ENCODE data around the gene RCC1.

RCC1 gene

GRCh38 chr1:28530456-28530855, 24.6 kb downstream of the RCC1 start:
- H3K4me2 ChIP-seq (ENCODE audit: insufficient read depth, low read length) = no peak overlapping the region
- H3K4me1 ChIP-seq (ENCODE audit: insufficient read depth, low read length) = no peaks in the 10 kb centered on the region
- H3K9me3 ChIP-seq (ENCODE audit: insufficient read depth, low read length, severe bottlenecking) = no peaks in the 10 kb centered on the region
- H3K79me2 ChIP-seq (ENCODE audit: insufficient read depth, low read length) = peaks cover 54% of the 10 kb centered on the region
- ATAC-seq (ENCODE audit: insufficient read depth, low read depth) = no peak
- DNase-seq = no peak
- TF ChIP-seq EZH2 (IDR thresholded peaks at IDR 0.05; ENCODE audit: borderline replicate concordance, low read depth, low read length, severe bottlenecking) = no peak
- TF ChIP-seq CTCF (IDR thresholded peaks at IDR 0.05; ENCODE audit: borderline replicate concordance, extremely low read depth, low read length, poor library complexity, severe bottlenecking) = no peak
- H3K9ac ChIP-seq (ENCODE audit: low read depth, low read length) = no peak overlapping the region
- H3K4me3 ChIP-seq (ENCODE audit: low read depth in 1 of 2, low read length in 2 of 2) = no peak overlapping the region
- no peaks in the 10 kb centered on the region for H3K27me3 ChIP-seq (ENCODE audit: insufficient read depth, low read length, poor library complexity)
- peaks cover 64% of the 10 kb centered on the region for H3K36me3 ChIP-seq (ENCODE audit: insufficient read depth, low read length)
- H2AFZ ChIP-seq (ENCODE audit: low read depth, low read length) = no peak overlapping the region
- H3K27ac ChIP-seq (ENCODE audit: low read length) = no peak overlapping the region
- H4K20me1 ChIP-seq (ENCODE audit: insufficient read depth, low read length) = peaks cover 40% of the 10 kb centered on the region; the same call in 1 of the 2 replicates

- H2AFZ ChIP-seq (ENCODE audit: low read depth, low read length) = no peak overlapping the region
- TF ChIP-seq EZH2 (IDR thresholded peaks at IDR 0.05; ENCODE audit: borderline replicate concordance, low read depth, low read length, severe bottlenecking) = no peak
- no peak for TF ChIP-seq CTCF (IDR thresholded peaks at IDR 0.05; ENCODE audit: borderline replicate concordance, extremely low read depth, low read length, poor library complexity, severe bottlenecking)
- no peak for ATAC-seq (ENCODE audit: insufficient read depth, low read depth)
These were observed 28.8 kb downstream of the RCC1 start for GRCh38 chr1:28534671-28535070.

GRCh38 chr1:28535180-28535579, 29.3 kb downstream of the RCC1 start:
- Histone ChIP-seq H3K27me3 (ENCODE audit: insufficient read depth, low read length, poor library complexity) (no peaks in the 10 kb centered on the region), H3K79me2 (ENCODE audit: insufficient read depth, low read length) (peaks cover 10% of the 10 kb centered on the region), H3K27ac (ENCODE audit: low read length) (no peak overlapping the region), H3K9me3 (ENCODE audit: insufficient read depth, low read length, severe bottlenecking) (no peaks in the 10 kb centered on the region), H3K4me1 (ENCODE audit: insufficient read depth, low read length) (no peaks in the 10 kb centered on the region), H3K36me3 (ENCODE audit: insufficient read depth, low read length) (peaks cover 74% of the 10 kb centered on the region), H3K9ac (ENCODE audit: low read depth, low read length) (no peak overlapping the region), H4K20me1 (ENCODE audit: insufficient read depth, low read length) (peaks cover 16% of the 10 kb centered on the region; the same call in 1 of the 2 replicates), H2AFZ (ENCODE audit: low read depth, low read length) (no peak overlapping the region), H3K4me2 (ENCODE audit: insufficient read depth, low read length) (no peak overlapping the region), H3K4me3 (ENCODE audit: low read depth in 1 of 2, low read length in 2 of 2) (no peak overlapping the region)
- DNase-seq (no peak), ATAC-seq (ENCODE audit: insufficient read depth, low read depth) (no peak)
- no peak for TF ChIP-seq CTCF (IDR thresholded peaks at IDR 0.05; ENCODE audit: borderline replicate concordance, extremely low read depth, low read length, poor library complexity, severe bottlenecking)
- no peak for TF ChIP-seq EZH2 (IDR thresholded peaks at IDR 0.05; ENCODE audit: borderline replicate concordance, low read depth, low read length, severe bottlenecking)

More at GRCh38 chr1:28534671-28535070, 28.8 kb downstream of the RCC1 start:
- H3K27ac ChIP-seq (ENCODE audit: low read length) = no peak overlapping the region
- peaks cover 21% of the 10 kb centered on the region; the same call in 1 of the 2 replicates for H4K20me1 ChIP-seq (ENCODE audit: insufficient read depth, low read length)
- no peak overlapping the region for H3K4me2 ChIP-seq (ENCODE audit: insufficient read depth, low read length)
- H3K4me3 ChIP-seq (ENCODE audit: low read depth in 1 of 2, low read length in 2 of 2) = no peak overlapping the region
- DNase-seq = no peak
- no peaks in the 10 kb centered on the region for H3K9me3 ChIP-seq (ENCODE audit: insufficient read depth, low read length, severe bottlenecking)
- peaks cover 79% of the 10 kb centered on the region for H3K36me3 ChIP-seq (ENCODE audit: insufficient read depth, low read length)
- no peak overlapping the region for H3K9ac ChIP-seq (ENCODE audit: low read depth, low read length)
- H3K27me3 ChIP-seq (ENCODE audit: insufficient read depth, low read length, poor library complexity) = no peaks in the 10 kb centered on the region
- H3K4me1 ChIP-seq (ENCODE audit: insufficient read depth, low read length) = no peaks in the 10 kb centered on the region
- peaks cover 15% of the 10 kb centered on the region for H3K79me2 ChIP-seq (ENCODE audit: insufficient read depth, low read length)
